ENCODE data around the gene LLGL2. TPM values are rescaled to one million over a fixed set of nuclear protein-coding genes. Genes with fewer than 3 reads are reported as not detected.
A peak's percentile ranks its signal among the peaks of the same experiment; 100 is the strongest.

The LLGL2 gene
- total and polyA plus RNA-seq, 10 of the 15 experiments (the other 5 are each of a cell fraction or from before 2014, with no cell fraction given) = 0.21 to 9.9 (median 4.5) TPM

GRCh38 chr17:75557075-75557851 is 31.8 kb downstream of the LLGL2 start:
- FAIRE-seq (no peak), DNase-seq (ENCODE audit: low read depth, low spot score) (no peak), ATAC-seq (peak; percentile 54; the same call in 2 of the 3 replicates)
- no peak overlapping the region for H3K4me3 ChIP-seq
- H3K9ac ChIP-seq (ENCODE audit: control insufficient read depth, insufficient read depth, low read length) = no peak overlapping the region
- no peaks in the 10 kb centered on the region for H3K9me3 ChIP-seq (replicated peaks; ENCODE audit: control insufficient read depth, insufficient read depth, low read length)
- H3K4me2 ChIP-seq (ENCODE audit: control insufficient read depth, insufficient read depth) = no peak overlapping the region
- SMC1A ChIA-PET (ENCODE audit: uncharacterized antibody, unreplicated experiment) = interaction anchor here (0.6 kb wide), 1 partner anchor 127 kb away, joined by 3 read pairs; no protein-coding TSS in a partner anchor
- no peaks in the 10 kb centered on the region for H3K4me1 ChIP-seq (ENCODE audit: control insufficient read depth, insufficient read depth, low read length)
- H3K27ac ChIP-seq (ENCODE audit: control insufficient read depth, insufficient read depth) = no peak overlapping the region
- H2AFZ ChIP-seq (ENCODE audit: control insufficient read depth, low read depth, low read length) = no peak overlapping the region
- RAD21 ChIA-PET (ENCODE audit: unreplicated experiment) = no interaction called here
- no peaks in the 10 kb centered on the region for H3K36me3 ChIP-seq (ENCODE audit: control insufficient read depth in 2 of 2, insufficient read depth in 2 of 2, low read length in 1 of 2)
- 33% methylated on average over 15 of the region's 15 CpGs for WGBS (ENCODE audit: insufficient coverage, insufficient replicate concordance, low lambda C conversion rate, missing lambda C conversion rate)
- no peaks in the 10 kb centered on the region for H3K27me3 ChIP-seq (replicated peaks in 1 of 2; ENCODE audit: control insufficient read depth in 2 of 2, insufficient read depth in 2 of 2, low read length in 1 of 2)
- H3K79me2 ChIP-seq (ENCODE audit: control insufficient read depth, insufficient read depth, low read length) = no peaks in the 10 kb centered on the region
- in situ Hi-C loops (cut with MboI) = no loop called here
- no TSS peak for BruUV-seq (replicated peaks)
- CTCF ChIA-PET = no interaction called here
- intact Hi-C loops (cut with micrococcal nuclease; ENCODE audit: unreplicated experiment) = no loop called here
- no peaks in the 10 kb centered on the region for H4K20me1 ChIP-seq (ENCODE audit: control insufficient read depth, insufficient read depth)
- POLR2A ChIA-PET = no interaction called here
- TF ChIP-seq SREBF2 (IDR thresholded peaks at IDR 0.05; ENCODE audit: low read length) (no peak), ZNF24 (IDR thresholded peaks at IDR 0.05) (no peak), MTA2 (IDR thresholded peaks at IDR 0.05; ENCODE audit: low read depth) (no peak), HSF1 (IDR thresholded peaks at IDR 0.05; ENCODE audit: low read depth, low read length) (no peak), SKIL (IDR thresholded peaks at IDR 0.05; ENCODE audit: low read depth, poor library complexity, severe bottlenecking) (no peak), TARDBP (IDR thresholded peaks at IDR 0.05; ENCODE audit: borderline replicate concordance) (no peak), BCL11A (IDR thresholded peaks at IDR 0.05; ENCODE audit: low read depth, low read length) (no peak), NFXL1 (IDR thresholded peaks at IDR 0.05; ENCODE audit: borderline replicate concordance) (no peak), TBL1XR1 (IDR thresholded peaks at IDR 0.05; ENCODE audit: low read depth, low read length) (no peak), BHLHE40 (IDR thresholded peaks at IDR 0.05; ENCODE audit: borderline replicate concordance in 1 of 2, low read depth in 2 of 2, low read length in 1 of 2) (no peak), STAT3 (IDR thresholded peaks at IDR 0.05; ENCODE audit: low read depth, low read length) (no peak), ZNF592 (IDR thresholded peaks at IDR 0.05) (no peak), ELK1 (IDR thresholded peaks at IDR 0.05; ENCODE audit: low read depth, low read length) (no peak), MAX (IDR thresholded peaks at IDR 0.05; ENCODE audit: low read depth, low read length) (no peak), NR2F1 (conservative IDR thresholded peaks at IDR 0.05) (no peak)
